HG03439 (cell line): ENCODE results near the gene MROH9.
"Not testable (repeated sequence)": the region's sequence is repeated elsewhere in the genome, so short reads cannot be mapped to it uniquely, and the experiment has no call there.

Experiments used
- ATAC-seq: cut with Tn5 transposase; IDR thresholded peaks from one replicate; pipeline ENCODE4 v1.9.1; 2021; ENCODE audit warnings: mild to moderate bottlenecking, moderate library complexity; ENCODE audit not compliant: unreplicated experiment

Gene MROH9

DNA sequence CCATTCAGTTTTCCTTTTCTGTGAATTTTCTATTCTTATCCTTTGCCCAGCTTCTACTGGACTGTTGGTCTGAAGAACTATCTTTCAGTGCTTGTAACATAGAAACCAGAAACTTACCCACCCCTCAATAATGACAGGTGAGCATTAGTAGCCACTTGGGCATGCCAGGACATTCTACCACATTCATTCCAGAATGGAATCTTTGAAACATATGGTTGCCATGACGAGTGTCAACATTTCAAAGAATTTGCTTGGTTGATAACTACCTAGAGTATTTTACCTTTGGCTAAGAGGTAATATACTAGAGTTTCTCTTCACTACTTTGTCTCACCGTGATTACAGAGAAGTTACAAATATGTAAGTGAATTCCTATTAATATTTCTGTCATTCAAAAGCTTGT, at the start of gene MROH9:
Gene MROH9 (plus strand): TSS at position 304 of the 400 bp plus-strand sequence. CDS start 10,023 bp downstream, outside the sequence.
- ATAC-seq: no peak

GRCh38 chr1:170885551-170885950, 49.8 kb upstream of the MROH9 start:
- ATAC-seq: no peak

DNA sequence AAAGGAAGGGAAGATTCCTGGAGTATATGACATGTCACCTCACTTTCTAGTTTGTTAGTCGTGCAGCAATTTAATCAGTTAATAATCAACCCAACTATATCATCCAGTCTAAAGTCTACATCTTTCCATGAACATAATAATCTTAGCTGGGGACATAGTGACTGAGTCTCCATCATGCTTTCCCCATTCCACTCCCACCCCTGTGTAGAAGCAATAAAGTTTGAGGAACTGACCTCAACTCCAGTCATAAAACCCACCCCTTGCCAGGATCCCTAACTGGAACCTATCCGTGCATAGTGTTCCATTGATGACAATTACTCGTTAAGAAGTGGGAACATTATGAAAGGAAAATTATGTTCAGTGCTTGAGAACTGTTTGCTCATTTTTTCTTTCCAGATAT, 48.9 kb upstream of the MROH9 start:
- no peak for ATAC-seq

GRCh38 chr1:170887726-170888125, 47.6 kb upstream of the MROH9 start:
- no peak for ATAC-seq

GRCh38 chr1:170891872-170892271, 43.5 kb upstream of the MROH9 start:
- ATAC-seq: no peak

DNA sequence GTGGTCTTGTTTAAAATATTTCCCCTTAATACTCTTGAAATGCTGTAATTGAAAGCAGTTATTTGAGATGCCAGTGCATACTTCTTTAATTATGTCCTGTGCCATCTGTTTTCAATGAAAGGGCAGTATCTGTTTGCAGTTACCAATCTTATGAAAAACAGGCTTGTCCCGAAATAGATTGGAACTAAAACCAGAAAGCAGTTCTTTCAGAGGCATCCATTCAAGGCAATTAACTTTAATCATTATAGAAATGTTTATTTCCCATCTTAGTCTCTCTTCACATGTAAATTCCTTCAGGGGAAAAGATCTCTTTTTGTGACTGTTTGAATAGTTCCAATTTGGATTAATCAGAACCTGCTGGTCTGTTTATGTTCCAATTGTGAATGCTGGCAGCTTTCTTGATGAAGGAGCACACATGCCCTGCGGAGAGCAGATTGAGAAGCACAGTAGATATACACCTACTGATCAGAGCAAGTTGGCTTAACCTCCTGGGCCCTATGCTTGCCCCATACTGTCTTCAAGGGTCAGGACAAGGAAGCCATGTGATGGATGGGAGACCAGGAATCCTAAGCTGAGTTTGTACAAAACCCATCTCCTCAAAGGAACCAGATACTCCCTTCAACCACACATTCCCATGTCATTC, 41.6 kb upstream of the MROH9 start:
- ATAC-seq: no peak

- ATAC-seq: no peak
Measured at GRCh38 chr1:170903961-170904360, 31.4 kb upstream of the MROH9 start.

- no peak for ATAC-seq
Measured at GRCh38 chr1:170908942-170909341, 26.4 kb upstream of the MROH9 start.

GRCh38 chr1:170910273-170910672, 25.1 kb upstream of the MROH9 start:
- ATAC-seq: no peak

- no peak for ATAC-seq
Measured at GRCh38 chr1:170917373-170917772, 18.0 kb upstream of the MROH9 start.

GRCh38 chr1:170924656-170925055, 10.7 kb upstream of the MROH9 start:
- not testable (repeated sequence) for ATAC-seq

DNA sequence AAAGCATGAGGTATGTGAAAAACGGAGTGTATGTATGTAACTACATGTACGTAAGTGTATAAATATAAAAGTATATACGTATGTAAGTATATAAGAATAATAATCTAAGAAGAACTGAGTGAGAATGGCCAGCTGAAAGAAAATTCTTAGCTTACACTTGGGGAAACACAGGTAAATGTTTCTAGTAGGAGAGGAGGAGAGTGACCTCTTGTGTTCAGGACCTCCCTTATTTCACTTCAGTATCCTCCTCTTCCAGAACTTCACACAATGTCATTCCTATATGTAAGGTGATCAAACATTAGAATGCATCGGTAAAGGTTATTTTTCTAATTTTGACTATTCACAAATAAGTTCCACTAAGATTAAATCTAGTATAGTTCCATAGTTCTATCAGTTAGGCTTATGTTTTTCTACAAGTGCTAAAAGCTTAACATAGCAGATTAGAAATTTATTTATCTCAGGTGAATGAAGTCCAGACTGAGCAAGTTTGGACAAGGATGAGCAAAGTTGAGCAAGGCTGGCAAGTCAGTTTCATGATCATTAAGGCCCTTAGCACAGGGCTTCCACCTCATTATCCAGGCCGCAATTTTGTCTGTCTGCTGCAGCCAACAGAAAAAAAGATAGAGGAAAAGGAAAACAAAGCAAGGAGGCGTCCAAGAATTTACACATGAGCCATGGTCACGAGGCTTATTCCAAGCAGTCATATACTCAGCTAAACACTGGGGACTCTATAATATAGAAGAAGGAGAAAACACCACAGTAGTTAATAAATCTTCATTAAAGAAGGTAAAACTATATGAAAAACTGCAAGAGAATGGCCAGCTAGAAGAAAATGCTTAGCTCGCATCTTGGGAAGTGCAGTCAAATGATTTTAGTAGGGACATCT, 7.1 kb upstream of the MROH9 start:
- no peak for ATAC-seq

DNA sequence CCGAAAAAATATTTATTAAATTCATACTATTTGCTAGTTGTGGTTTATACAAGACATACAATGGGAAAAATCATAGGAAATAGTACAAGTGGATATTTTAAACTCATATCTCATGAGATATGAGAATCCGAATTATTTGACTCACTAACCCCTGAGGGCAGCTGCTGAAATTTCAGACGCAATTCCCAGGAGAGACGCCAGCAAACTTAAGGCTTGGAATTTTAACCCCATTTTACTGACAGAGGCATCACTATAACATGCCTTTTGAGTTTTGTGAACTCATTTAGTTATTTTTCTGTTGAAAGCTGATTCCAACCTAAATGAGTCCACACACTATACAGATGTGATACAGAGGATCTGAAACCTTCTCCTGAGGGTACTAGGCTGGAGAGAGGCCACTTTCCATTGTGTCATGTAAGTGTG, 5.9 kb upstream of the MROH9 start:
- no peak for ATAC-seq

DNA sequence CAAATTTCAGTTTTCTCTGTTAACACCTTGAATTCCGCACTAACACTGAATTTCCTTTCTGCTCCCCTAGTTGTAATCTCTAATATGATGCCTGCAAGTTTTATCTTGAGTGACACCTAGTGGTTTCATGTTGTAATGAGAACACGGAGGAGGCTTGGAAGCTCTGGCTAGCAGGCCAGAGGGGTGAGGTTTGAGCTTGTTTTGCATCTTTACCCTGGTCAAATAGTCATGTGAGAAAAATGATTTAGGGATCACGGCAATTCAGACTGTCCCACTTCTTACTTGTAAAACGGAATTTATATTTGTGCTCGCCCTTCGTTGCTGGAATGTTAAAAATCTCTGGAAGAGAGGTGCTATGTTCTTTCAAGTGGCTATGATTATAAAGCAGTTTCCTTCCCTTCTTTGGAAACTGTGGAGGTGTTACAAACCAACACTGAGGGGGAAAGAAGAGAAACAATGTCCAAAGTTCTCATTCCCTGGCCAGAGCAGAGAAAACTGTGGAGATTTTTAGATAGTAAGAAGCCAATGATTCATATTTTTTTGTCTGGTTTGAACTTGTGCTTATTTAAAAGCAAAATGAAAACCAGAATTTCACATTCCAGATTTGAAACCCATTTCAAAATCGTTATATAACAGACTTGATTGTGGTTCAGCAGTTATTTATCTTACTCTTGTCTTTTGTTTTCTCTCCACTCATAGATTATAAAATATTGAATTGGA, 5.3 kb upstream of the MROH9 start:
- ATAC-seq: peak; percentile 90

GRCh38 chr1:170931650-170932049, 3.7 kb upstream of the MROH9 start:
- no peak for ATAC-seq

DNA sequence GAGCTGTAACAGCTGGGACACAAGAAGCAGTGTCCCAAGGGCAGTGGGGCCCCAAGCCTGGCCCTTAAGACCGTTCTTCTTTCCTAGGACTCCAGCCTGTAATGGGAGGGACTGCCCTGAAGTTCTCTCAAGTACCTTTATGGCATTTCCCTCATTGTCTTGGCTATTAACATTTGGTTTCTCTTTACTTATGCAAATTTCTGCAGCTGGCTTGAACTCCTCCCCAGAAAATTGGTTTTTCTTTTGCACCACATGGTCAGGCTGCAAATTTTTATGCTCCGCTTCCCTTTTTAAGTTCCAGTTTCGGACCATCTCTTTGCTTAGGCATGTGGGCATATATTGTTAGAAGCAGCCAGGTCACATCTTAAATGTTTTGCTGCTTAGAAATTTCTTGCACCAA, 3.1 kb upstream of the MROH9 start:
- ATAC-seq: no peak

GRCh38 chr1:170938281-170938680, 2.9 kb downstream of the MROH9 start:
- ATAC-seq: no peak

DNA sequence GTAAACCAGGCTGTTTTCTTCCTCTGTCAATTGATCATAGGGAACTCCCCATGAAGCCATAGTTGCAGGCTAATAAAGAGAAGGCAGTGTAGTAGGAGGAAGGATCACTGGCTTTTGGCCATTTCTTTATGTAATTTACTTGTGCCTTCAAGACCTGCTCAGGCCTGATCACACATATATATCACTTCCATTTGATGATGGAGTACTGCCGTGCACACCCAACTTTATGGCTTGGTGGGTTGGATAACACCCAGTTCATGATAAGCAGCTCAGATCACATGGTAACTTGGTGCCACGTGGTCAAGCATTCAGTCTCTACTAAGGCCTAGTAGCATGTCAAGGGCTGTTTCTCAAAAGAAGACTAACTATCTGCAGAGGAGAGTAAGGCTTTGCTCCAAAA, 4.1 kb downstream of the MROH9 start:
- no peak for ATAC-seq

GRCh38 chr1:170951744-170952143, 16.4 kb downstream of the MROH9 start:
- ATAC-seq: not testable (repeated sequence)

- no peak for ATAC-seq
Measured at GRCh38 chr1:170959385-170959784, 24.1 kb downstream of the MROH9 start.

DNA sequence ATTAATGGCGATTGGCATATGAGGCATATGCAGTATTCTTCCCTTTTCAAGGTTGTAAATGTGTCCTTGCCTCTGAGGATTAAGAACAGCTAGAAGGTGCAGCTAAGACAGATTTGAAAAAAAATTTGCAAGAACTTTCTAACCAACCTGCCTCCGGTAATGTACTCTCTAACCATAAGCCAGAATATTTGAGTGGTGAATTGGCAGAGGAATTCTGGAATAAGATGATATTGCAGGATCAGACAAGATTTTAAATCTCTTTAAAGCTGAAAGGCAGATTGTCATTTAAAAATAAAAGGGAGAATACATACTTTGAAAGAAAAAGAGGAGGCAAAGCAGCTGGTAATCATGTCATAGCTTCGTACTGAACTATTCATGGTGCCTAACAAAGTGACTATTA, 29.2 kb downstream of the MROH9 start:
- ATAC-seq: no peak
